Gastrocnemius medialis (tissue), 4 donors: ENCODE measurements around the gene TPD52L1. TPM values are rescaled to one million over a fixed set of nuclear protein-coding genes. Genes with fewer than 3 reads are reported as not detected.

ENCODE experiments used
- ATAC-seq, 2 donors: fragments of 150-250 bp; one replicate each; pipeline ENCODE4 v1.9.1; 2016
- DNase-seq, 2 donors: peaks; one replicate each; pipeline ENCODE4 v3.0.0-alpha.2; 2019
- H3K27ac ChIP-seq, 4 donors: fragments of 200-600 bp; sonication (generic); 1 replicate in 1 of 4; 2 replicates in 3 of 4; pipeline ENCODE4 v1.5.1; 2016 to 2018; ENCODE audit warnings: mild to moderate bottlenecking in 2 of 4, moderate library complexity in 1 of 4
- H3K27me3 ChIP-seq, 3 donors: fragments of 200-600 bp; sonication (generic) in 2 of 3; 1 replicate in 1 of 3; 2 replicates in 2 of 3; pipeline versions ENCODE4 v1.5.1 to v1.6.0; 2016 to 2019; ENCODE audit warnings: mild to moderate bottlenecking in 1 of 3, moderate library complexity in 1 of 3
- H3K36me3 ChIP-seq, 2 donors: fragments of 200-600 bp; sonication (generic) in 1 of 2; one replicate each; pipeline ENCODE4 v1.5.1; 2017 to 2018
- H3K4me1 ChIP-seq, 2 donors: fragments of 200-600 bp; sonication (generic) in 1 of 2; one replicate each; pipeline ENCODE4 v1.5.1; 2016 to 2017; ENCODE audit warnings: mild to moderate bottlenecking in 2 of 2
- H3K4me3 ChIP-seq, 4 donors: fragments of 200-600 bp; sonication (generic) in 3 of 4; 1 replicate in 1 of 4; 2 replicates in 3 of 4; pipeline ENCODE4 v1.5.1; 2016 to 2019; ENCODE audit warnings: mild to moderate bottlenecking in 2 of 4
- H3K9me3 ChIP-seq, 3 donors: fragments of 200-600 bp; sonication (generic) in 2 of 3; 1 replicate in 1 of 3; 2 replicates in 2 of 3; pipeline ENCODE4 v1.5.1; 2016 to 2019
- POLR2A ChIP-seq, 2 donors: fragments of 450-650 bp; IDR thresholded peaks; one replicate each; pipeline ENCODE4 v1.6.1; 2017; ENCODE audit warnings: antibody characterized with exemption in 2 of 2, mild to moderate bottlenecking in 2 of 2, moderate library complexity in 2 of 2
- in situ Hi-C, 4 donors: fragments of 200-750 bp; cut with MboI; loops; one replicate each; pipeline versions ENCODE4 v1.15.0 to v1.8.0; 2017; ENCODE audit warnings: low sequenced_read_pairs in 4 of 4
- intact Hi-C: fragments of 100-400 bp; cut with DNase I; formaldehyde crosslinking; loops from one replicate; pipeline ENCODE4 v1.15.1; 2023; ENCODE audit warnings: low total_unique reads
- total RNA-seq, 4 donors: library from RNA; depleted of rRNA; stranded (reverse); fragments of >200 nt; gene quantifications; one replicate each; pipeline versions ENCODE4 v1.1.0 to v1.2.3, GENCODE V29; 2016
- TF ChIP-seq, protein P1 (sequence below), 5 experiments: fragments of 450-650 bp in 3 of 5; fragments of 200-600 bp in 2 of 5; sonication (generic) in 2 of 5; IDR thresholded peaks in 4 of 5; conservative IDR thresholded peaks in 1 of 5; 1 replicate in 4 of 5; 2 replicates in 1 of 5; pipeline ENCODE4 v1.5.1; 2016 to 2019; ENCODE audit warnings: antibody characterized with exemption in 5 of 5, mild to moderate bottlenecking in 3 of 5, moderate library complexity in 3 of 5

Gene TPD52L1
- total RNA-seq, 4 donors from 2014 or later: 47.6 to 152 (median 123) TPM

DNA sequence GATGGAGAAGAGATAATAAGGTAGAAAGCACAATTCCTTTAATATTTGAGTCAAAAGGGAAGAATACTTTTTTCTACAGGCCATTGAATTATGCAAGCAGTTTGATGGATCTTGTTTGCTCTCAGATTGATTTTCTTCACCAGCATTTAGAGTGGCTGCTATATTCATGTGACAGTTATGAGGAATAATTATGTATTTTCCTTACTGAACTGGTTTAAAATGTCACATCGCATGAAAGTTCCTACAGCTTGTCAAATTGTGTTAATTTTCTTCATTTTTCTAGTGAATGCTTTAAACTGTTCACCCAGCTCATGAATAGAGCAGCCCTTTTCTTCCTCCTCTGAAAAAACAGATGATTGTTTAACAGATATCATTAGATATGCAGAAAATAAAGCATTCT, 37.4 kb upstream of the TPD52L1 start:
- H3K36me3 ChIP-seq: no peaks in the 10 kb centered on the region
- no peak for TF ChIP-seq POLR2A (IDR thresholded peaks at IDR 0.05)
- TF ChIP-seq, protein P1, sequence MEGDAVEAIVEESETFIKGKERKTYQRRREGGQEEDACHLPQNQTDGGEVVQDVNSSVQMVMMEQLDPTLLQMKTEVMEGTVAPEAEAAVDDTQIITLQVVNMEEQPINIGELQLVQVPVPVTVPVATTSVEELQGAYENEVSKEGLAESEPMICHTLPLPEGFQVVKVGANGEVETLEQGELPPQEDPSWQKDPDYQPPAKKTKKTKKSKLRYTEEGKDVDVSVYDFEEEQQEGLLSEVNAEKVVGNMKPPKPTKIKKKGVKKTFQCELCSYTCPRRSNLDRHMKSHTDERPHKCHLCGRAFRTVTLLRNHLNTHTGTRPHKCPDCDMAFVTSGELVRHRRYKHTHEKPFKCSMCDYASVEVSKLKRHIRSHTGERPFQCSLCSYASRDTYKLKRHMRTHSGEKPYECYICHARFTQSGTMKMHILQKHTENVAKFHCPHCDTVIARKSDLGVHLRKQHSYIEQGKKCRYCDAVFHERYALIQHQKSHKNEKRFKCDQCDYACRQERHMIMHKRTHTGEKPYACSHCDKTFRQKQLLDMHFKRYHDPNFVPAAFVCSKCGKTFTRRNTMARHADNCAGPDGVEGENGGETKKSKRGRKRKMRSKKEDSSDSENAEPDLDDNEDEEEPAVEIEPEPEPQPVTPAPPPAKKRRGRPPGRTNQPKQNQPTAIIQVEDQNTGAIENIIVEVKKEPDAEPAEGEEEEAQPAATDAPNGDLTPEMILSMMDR (IDR thresholded peaks at IDR 0.05 in 4 of 5, conservative IDR thresholded peaks at IDR 0.05 in 1 of 5): no peak
- ATAC-seq (no peak), DNase-seq (no peak)
- peaks cover 0 to 5% (median 0%) of the 10 kb centered on the region in 3 donors for H3K9me3 ChIP-seq
- no peaks in the 10 kb centered on the region for H3K4me1 ChIP-seq
- H3K4me3 ChIP-seq: no peak overlapping the region
- no peaks in the 10 kb centered on the region for H3K27me3 ChIP-seq
- H3K27ac ChIP-seq: no peak overlapping the region
- in situ Hi-C loops: loop anchor here in 3 of 4 donors (5.0 to 10.0 kb wide), 3 partner anchors 161 to 244 kb away; no protein-coding TSS in a partner anchor
- intact Hi-C loops: no loop called here

DNA sequence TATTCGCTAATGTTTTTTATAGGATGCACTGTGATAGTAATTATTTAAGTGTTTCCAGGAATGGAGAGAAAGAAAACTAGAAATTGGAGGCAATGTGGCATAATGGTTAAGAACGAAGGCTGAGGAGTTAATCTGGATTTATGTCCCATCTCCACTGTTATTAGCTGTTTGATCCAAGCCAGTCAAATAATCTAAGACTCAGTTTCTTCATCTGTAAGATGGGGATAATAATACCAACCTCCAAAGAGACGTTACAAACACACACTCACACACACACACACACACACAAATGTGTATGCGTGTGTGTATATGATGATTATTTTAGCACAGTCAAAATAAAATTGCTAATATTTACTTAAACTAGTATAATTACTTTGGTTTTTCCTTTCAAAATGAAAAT, 36.9 kb upstream of the TPD52L1 start:
- Histone ChIP-seq H3K9me3 (no peaks in the 10 kb centered on the region), H3K27ac (no peak overlapping the region), H3K27me3 (no peaks in the 10 kb centered on the region), H3K4me1 (no peaks in the 10 kb centered on the region), H3K36me3 (no peaks in the 10 kb centered on the region), H3K4me3 (no peak overlapping the region)
- ATAC-seq (no peak), DNase-seq (no peak)
- intact Hi-C loops (no loop called here), in situ Hi-C loops (loop anchor here in 3 of 4 donors (5.0 to 10.0 kb wide), 3 partner anchors 162 to 244 kb away; no protein-coding TSS in a partner anchor)
- TF ChIP-seq, protein P1 (IDR thresholded peaks at IDR 0.05 in 4 of 5, conservative IDR thresholded peaks at IDR 0.05 in 1 of 5): no peak
- TF ChIP-seq POLR2A (IDR thresholded peaks at IDR 0.05): no peak

- Histone ChIP-seq H3K27ac (no peak overlapping the region), H3K4me1 (no peaks in the 10 kb centered on the region), H3K27me3 (no peaks in the 10 kb centered on the region), H3K9me3 (no peaks in the 10 kb centered on the region), H3K4me3 (no peak overlapping the region), H3K36me3 (no peaks in the 10 kb centered on the region)
- DNase-seq (no peak), ATAC-seq (peak in 1 of 2 donors; percentile 30)
- TF ChIP-seq, protein P1 (IDR thresholded peaks at IDR 0.05 in 4 of 5, conservative IDR thresholded peaks at IDR 0.05 in 1 of 5): no peak
- no peak for TF ChIP-seq POLR2A (IDR thresholded peaks at IDR 0.05)
- in situ Hi-C loops: loop anchor here in 3 of 4 donors (5.0 to 10.0 kb wide), 3 partner anchors 163 to 246 kb away; no protein-coding TSS in a partner anchor
- intact Hi-C loops: no loop called here
Measured at GRCh38 chr6:125117818-125118217, 35.8 kb upstream of the TPD52L1 start.

DNA sequence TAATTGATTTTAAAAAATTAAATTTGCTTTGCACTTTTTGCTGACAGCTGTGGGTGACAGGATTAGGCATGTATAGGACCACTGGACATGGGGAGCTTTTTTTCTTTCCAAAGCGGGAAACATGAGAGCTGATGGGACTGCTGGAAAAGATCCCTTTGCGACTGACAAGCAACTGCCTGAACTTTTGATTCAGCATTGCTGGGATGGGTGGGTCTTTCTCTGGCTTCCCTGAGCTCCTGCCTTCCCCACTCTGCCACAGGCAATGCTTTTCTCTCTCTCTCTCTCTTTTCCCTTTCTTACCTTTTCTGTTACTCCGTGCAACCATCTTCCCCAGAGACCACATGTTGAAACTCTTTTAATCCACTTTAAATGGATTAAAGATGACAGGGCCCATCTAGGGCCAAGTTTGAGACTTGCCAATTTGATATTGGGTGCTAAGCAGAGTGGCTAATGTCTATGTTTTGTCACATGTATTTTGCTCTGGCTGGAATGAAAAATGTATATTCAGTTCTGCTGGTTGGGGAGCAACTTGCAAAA, 33.5 kb upstream of the TPD52L1 start:
- no peak for TF ChIP-seq POLR2A (IDR thresholded peaks at IDR 0.05)
- TF ChIP-seq, protein P1 (IDR thresholded peaks at IDR 0.05 in 4 of 5, conservative IDR thresholded peaks at IDR 0.05 in 1 of 5): no peak
- H3K27ac ChIP-seq: no peak overlapping the region
- H3K4me1 ChIP-seq: no peaks in the 10 kb centered on the region
- no peaks in the 10 kb centered on the region for H3K27me3 ChIP-seq
- intact Hi-C loops: no loop called here
- no peak overlapping the region for H3K4me3 ChIP-seq
- DNase-seq (no peak), ATAC-seq (no peak)
- no peaks in the 10 kb centered on the region for H3K36me3 ChIP-seq
- in situ Hi-C loops: no loop called here
- H3K9me3 ChIP-seq: no peaks in the 10 kb centered on the region

- no peaks in the 10 kb centered on the region for H3K27me3 ChIP-seq
- in situ Hi-C loops: no loop called here
- H3K27ac ChIP-seq: no peak overlapping the region
- no peak overlapping the region for H3K4me3 ChIP-seq
- TF ChIP-seq POLR2A (IDR thresholded peaks at IDR 0.05): no peak
- TF ChIP-seq, protein P1 (IDR thresholded peaks at IDR 0.05 in 4 of 5, conservative IDR thresholded peaks at IDR 0.05 in 1 of 5): no peak
- ATAC-seq: no peak
- no peak for DNase-seq
- intact Hi-C loops: no loop called here
- H3K4me1 ChIP-seq: no peaks in the 10 kb centered on the region
- H3K9me3 ChIP-seq: no peaks in the 10 kb centered on the region
- H3K36me3 ChIP-seq: no peaks in the 10 kb centered on the region
Measured at GRCh38 chr6:125121894-125122293, 31.7 kb upstream of the TPD52L1 start.
